GM10248 (cell line): ENCODE data around the gene KLK3.

Experiments used
- CTCF ChIA-PET: fragments of 300-600 bp; sonication (Branson Sonifier 250); formaldehyde crosslinking; extraction: SDS; loops from one replicate; lab custom pipeline; 2021; ENCODE audit warnings: antibody characterized with exemption; lab: Yijun Ruan, JAX
- POLR2A ChIA-PET: fragments of 350-650 bp; sonication (Branson Sonifier 250); formaldehyde crosslinking; extraction: SDS; loops from one replicate; lab custom pipeline; 2020; ENCODE audit warnings: antibody characterized with exemption; lab: Yijun Ruan, JAX
- DNase-seq: peaks from one replicate; pipeline ENCODE4 v3.0.0; 2012; ENCODE audit errors: extremely low spot score
- CTCF ChIP-seq: IDR thresholded peaks from 2 replicates; pipeline ENCODE4 v1.5.1; 2012; ENCODE audit warnings: mild to moderate bottlenecking, low read depth; ENCODE audit errors: extremely low read depth, missing control alignments, control extremely low read depth

The KLK3 gene

GRCh38 chr19:50858886-50859285, 4.2 kb downstream of the KLK3 start:
- ChIA-PET CTCF (no interaction called here), POLR2A (no interaction called here)
- no peak for DNase-seq

GRCh38 chr19:50859849-50860248, 5.1 kb downstream of the KLK3 start:
- TF ChIP-seq CTCF = no peak
- CTCF ChIA-PET = interaction anchor here (1.4 kb wide), 1 partner anchor 62 kb away, joined by 5 read pairs; no protein-coding TSS in a partner anchor
- no peak for DNase-seq
- POLR2A ChIA-PET = no interaction called here

More at GRCh38 chr19:50858886-50859285, 4.2 kb downstream of the KLK3 start:
- TF ChIP-seq CTCF = no peak

- CTCF ChIA-PET = interaction anchor here (1.4 kb wide), 1 partner anchor 61 kb away, joined by 5 read pairs; no protein-coding TSS in a partner anchor
- DNase-seq = no peak
- POLR2A ChIA-PET = no interaction called here
- no peak for TF ChIP-seq CTCF
These were observed 6.3 kb downstream of the KLK3 start for GRCh38 chr19:50861010-50861409.

- no peak for DNase-seq
- ChIA-PET POLR2A (no interaction called here), CTCF (interaction anchor here (2.5 kb wide), 1 partner anchor 16 kb away, joined by 6 read pairs; no protein-coding TSS in a partner anchor)
- TF ChIP-seq CTCF = no peak
These were observed 7.0 kb downstream of the KLK3 start for GRCh38 chr19:50861496-50862286.

- ChIA-PET POLR2A (no interaction called here), CTCF (interaction anchor here (1.3 kb wide), 1 partner anchor 52 kb away, joined by 3 read pairs; no protein-coding TSS in a partner anchor)
- DNase-seq = no peak
- TF ChIP-seq CTCF = no peak
These were observed 14.8 kb downstream of the KLK3 start for GRCh38 chr19:50869479-50869878.

- DNase-seq = no peak
- no peak for TF ChIP-seq CTCF
- ChIA-PET CTCF (interaction anchor here (0.8 to 1.3 kb wide), 2 partner anchors 8 to 51 kb away, joined by 3 read pairs; no protein-coding TSS in a partner anchor), POLR2A (no interaction called here)
These were observed 15.8 kb downstream of the KLK3 start for GRCh38 chr19:50870417-50871089.
